Tibial nerve (tissue), 4 donors: Measurements from ENCODE around the gene SEMA6A. TPM values are rescaled to one million over a fixed set of nuclear protein-coding genes. Genes with fewer than 3 reads are reported as not detected.

Experiments used
- DNase-seq, 2 donors: peaks; one replicate each; pipeline ENCODE4 v3.0.0-alpha.2; 2019; ENCODE audit warnings: low spot score in 2 of 2
- H3K27ac ChIP-seq, 4 donors: fragments of 200-600 bp; sonication (generic) in 3 of 4; one replicate each; pipeline ENCODE4 v1.5.1; 2017 to 2019; ENCODE audit warnings: mild to moderate bottlenecking in 1 of 4
- H3K27me3 ChIP-seq, 2 donors: fragments of 200-600 bp; sonication (generic) in 1 of 2; one replicate each; pipeline versions ENCODE4 v1.5.1 to v1.6.0; 2017 to 2019
- H3K36me3 ChIP-seq, 3 donors: fragments of 200-600 bp; sonication (generic); one replicate each; pipeline ENCODE4 v1.5.1; 2018 to 2019
- H3K4me1 ChIP-seq, 4 donors: fragments of 200-600 bp; sonication (generic) in 3 of 4; one replicate each; pipeline ENCODE4 v1.5.1; 2017 to 2019
- H3K4me3 ChIP-seq, 4 donors: fragments of 200-600 bp; sonication (generic) in 3 of 4; one replicate each; pipeline ENCODE4 v1.5.1; 2017 to 2019; ENCODE audit warnings: mild to moderate bottlenecking in 1 of 4, moderate library complexity in 1 of 4
- H3K9me3 ChIP-seq, 4 donors: fragments of 200-600 bp; sonication (generic) in 3 of 4; one replicate each; pipeline ENCODE4 v1.5.1; 2017 to 2019
- CTCF ChIP-seq, 5 experiments: fragments of 200-600 bp in 3 of 5; fragments of 450-650 bp in 2 of 5; sonication (generic) in 3 of 5; IDR thresholded peaks; one replicate each; pipeline ENCODE4 v1.5.1; 2016 to 2019; ENCODE audit warnings: antibody characterized with exemption in 5 of 5, mild to moderate bottlenecking in 3 of 5, moderate library complexity in 2 of 5
- EP300 ChIP-seq, 2 donors: sonication (generic); formaldehyde crosslinking; IDR thresholded peaks; one replicate each; pipeline ENCODE4 v1.6.1; 2017; ENCODE audit warnings: antibody characterized with exemption in 2 of 2, mild to moderate bottlenecking in 1 of 2
- POLR2A ChIP-seq, 2 donors: fragments of 450-650 bp; IDR thresholded peaks; one replicate each; pipeline ENCODE4 v1.6.1; 2017; ENCODE audit warnings: antibody characterized with exemption in 2 of 2, mild to moderate bottlenecking in 2 of 2, moderate library complexity in 2 of 2
- WGBS, 2 donors: methylation state at CpG; one replicate each; pipeline ENCODE4 v1.1.5; 2018; 5-methylcytosine and 5-hydroxymethylcytosine counted together
- total RNA-seq, 4 donors: library from RNA; depleted of rRNA; stranded (reverse); fragments of >200 nt; gene quantifications; one replicate each; pipeline ENCODE4 v1.1.0, GENCODE V29; 2016

SEMA6A gene
- total RNA-seq, 4 donors from 2014 or later: 13.6 to 25.1 (median 21.4) TPM

- H3K27ac ChIP-seq: peak overlapping the region in 1 of 4 donors; percentile 40
- no peak for DNase-seq
- no peak overlapping the region for H3K4me3 ChIP-seq
- no peaks in the 10 kb centered on the region for H3K9me3 ChIP-seq
- no peaks in the 10 kb centered on the region for H3K36me3 ChIP-seq
- no peak for TF ChIP-seq POLR2A (IDR thresholded peaks at IDR 0.05)
- TF ChIP-seq EP300 (IDR thresholded peaks at IDR 0.05): no peak
- TF ChIP-seq CTCF (IDR thresholded peaks at IDR 0.05): no peak
- H3K27me3 ChIP-seq: no peaks in the 10 kb centered on the region
- peaks cover 0 to 30% (median 3%) of the 10 kb centered on the region in 4 donors for H3K4me1 ChIP-seq
- 33 to 38% methylated on average over 3 of the region's 3 CpGs for WGBS, 2 donors
Observed at GRCh38 chr5:116532762-116533525, 41.7 kb downstream of the SEMA6A start.

- TF ChIP-seq CTCF (IDR thresholded peaks at IDR 0.05) (no peak), POLR2A (IDR thresholded peaks at IDR 0.05) (no peak), EP300 (IDR thresholded peaks at IDR 0.05) (no peak)
- H3K27me3 ChIP-seq: no peaks in the 10 kb centered on the region
- peaks cover 0 to 30% (median 5%) of the 10 kb centered on the region in 4 donors for H3K4me1 ChIP-seq
- no peaks in the 10 kb centered on the region for H3K9me3 ChIP-seq
- H3K36me3 ChIP-seq: no peaks in the 10 kb centered on the region
- DNase-seq: no peak
- H3K4me3 ChIP-seq: no peak overlapping the region
- WGBS, 2 donors: 77 to 95% methylated on average over 1 of the region's 1 CpG
- no peak overlapping the region for H3K27ac ChIP-seq
Observed at GRCh38 chr5:116531635-116532034, 43.0 kb downstream of the SEMA6A start.

GRCh38 chr5:116531117-116531516 lies 43.5 kb downstream of the SEMA6A start:
- Histone ChIP-seq H3K36me3 (no peaks in the 10 kb centered on the region), H3K9me3 (no peaks in the 10 kb centered on the region), H3K4me1 (peaks cover 0 to 28% (median 5%) of the 10 kb centered on the region in 4 donors), H3K27ac (no peak overlapping the region), H3K4me3 (no peak overlapping the region), H3K27me3 (no peaks in the 10 kb centered on the region)
- TF ChIP-seq POLR2A (IDR thresholded peaks at IDR 0.05): no peak
- TF ChIP-seq EP300 (IDR thresholded peaks at IDR 0.05): no peak
- no peak for TF ChIP-seq CTCF (IDR thresholded peaks at IDR 0.05)
- 86 to 88% methylated on average over 5 of the region's 5 CpGs for WGBS, 2 donors
- DNase-seq: no peak

- DNase-seq: no peak
- TF ChIP-seq EP300 (IDR thresholded peaks at IDR 0.05): no peak
- no peak for TF ChIP-seq CTCF (IDR thresholded peaks at IDR 0.05)
- no peak for TF ChIP-seq POLR2A (IDR thresholded peaks at IDR 0.05)
- 57 to 59% methylated on average over 4 of the region's 4 CpGs for WGBS, 2 donors
- H3K4me1 ChIP-seq: peaks cover 0 to 20% (median 4%) of the 10 kb centered on the region in 4 donors
- H3K4me3 ChIP-seq: no peak overlapping the region
- H3K36me3 ChIP-seq: no peaks in the 10 kb centered on the region
- no peaks in the 10 kb centered on the region for H3K27me3 ChIP-seq
- H3K9me3 ChIP-seq: no peaks in the 10 kb centered on the region
- no peak overlapping the region for H3K27ac ChIP-seq
Observed at GRCh38 chr5:116530276-116530675, 44.3 kb downstream of the SEMA6A start.

GRCh38 chr5:116529615-116530014 lies 45.0 kb downstream of the SEMA6A start:
- Histone ChIP-seq H3K4me3 (no peak overlapping the region), H3K27me3 (no peaks in the 10 kb centered on the region), H3K9me3 (no peaks in the 10 kb centered on the region), H3K4me1 (peaks cover 0 to 16% (median 2%) of the 10 kb centered on the region in 4 donors), H3K27ac (no peak overlapping the region), H3K36me3 (no peaks in the 10 kb centered on the region)
- no peak for DNase-seq
- TF ChIP-seq EP300 (IDR thresholded peaks at IDR 0.05) (no peak), CTCF (IDR thresholded peaks at IDR 0.05) (no peak), POLR2A (IDR thresholded peaks at IDR 0.05) (no peak)
- 72 to 76% methylated on average over 4 of the region's 4 CpGs for WGBS, 2 donors
